Brain pericyte (primary cell): Measurements from ENCODE around the gene TACSTD2.
"Not testable (repeated sequence)": the region's sequence is repeated elsewhere in the genome, so short reads cannot be mapped to it uniquely, and the experiment has no call there.

ENCODE experiments used
- DNase-seq: peaks from one replicate; pipeline ENCODE4 v3.0.0-alpha.2; 2012; ENCODE audit warnings: low read depth, low spot score

TACSTD2 gene

DNA sequence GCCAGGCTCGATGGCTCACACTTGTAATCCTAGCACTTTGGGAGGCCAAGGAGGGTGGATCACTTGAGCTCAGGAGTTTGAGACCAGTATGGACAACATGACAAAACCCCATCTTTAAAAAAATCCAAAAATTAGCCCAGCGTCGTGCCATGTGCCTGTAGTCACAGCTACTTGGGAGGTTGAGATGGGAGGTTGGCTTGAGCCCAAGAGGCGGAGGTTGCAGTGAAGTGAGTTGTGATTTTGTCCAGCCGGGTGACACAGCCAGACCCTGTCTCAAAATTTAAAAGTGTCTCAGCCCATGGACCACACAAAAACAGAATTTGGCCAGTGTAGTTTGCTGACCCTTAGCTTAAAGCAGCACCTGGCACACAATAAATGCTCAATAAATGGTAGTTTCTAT lies 11.3 kb upstream of the TACSTD2 start:
- no peak for DNase-seq

DNA sequence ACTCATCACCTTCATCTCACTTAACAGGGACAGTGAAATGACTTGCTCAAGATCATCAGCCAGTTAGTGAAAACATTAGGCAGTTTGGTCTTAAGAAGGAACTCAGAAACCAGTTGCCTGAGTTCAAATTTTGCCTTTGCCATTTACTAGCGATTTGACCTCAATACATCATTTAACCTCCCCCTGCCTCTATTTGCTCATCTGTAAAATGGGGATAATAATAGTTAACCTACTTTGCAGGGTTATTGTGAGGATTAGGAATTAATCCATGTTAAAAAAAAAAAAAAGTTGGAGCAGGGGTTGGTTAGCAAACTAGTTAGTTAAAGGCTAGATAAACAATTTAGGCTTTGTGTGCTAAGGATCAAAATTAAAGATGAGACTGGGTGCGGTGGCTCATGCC lies 10.6 kb upstream of the TACSTD2 start:
- DNase-seq, result no peak

DNA sequence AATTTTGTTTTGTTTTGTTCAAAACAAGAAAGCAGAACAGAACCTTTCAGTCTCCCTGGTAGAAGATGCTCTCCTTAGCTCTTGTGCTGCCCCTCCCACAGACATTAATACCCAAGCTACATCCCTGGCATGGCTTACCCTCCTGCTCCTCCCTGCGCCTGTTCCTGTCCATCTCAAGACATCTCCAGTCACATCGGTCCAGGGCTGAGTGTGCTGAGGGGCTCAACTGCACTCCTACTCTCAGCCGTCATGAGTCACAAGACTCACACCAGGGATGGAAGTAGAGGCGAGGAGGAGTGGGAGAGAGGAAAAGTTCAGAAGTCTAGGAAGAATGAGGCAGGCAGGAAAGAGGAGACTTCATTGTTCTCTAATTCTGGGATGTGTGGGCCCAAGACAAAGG lies 9.2 kb upstream of the TACSTD2 start:
- no peak for DNase-seq

DNA sequence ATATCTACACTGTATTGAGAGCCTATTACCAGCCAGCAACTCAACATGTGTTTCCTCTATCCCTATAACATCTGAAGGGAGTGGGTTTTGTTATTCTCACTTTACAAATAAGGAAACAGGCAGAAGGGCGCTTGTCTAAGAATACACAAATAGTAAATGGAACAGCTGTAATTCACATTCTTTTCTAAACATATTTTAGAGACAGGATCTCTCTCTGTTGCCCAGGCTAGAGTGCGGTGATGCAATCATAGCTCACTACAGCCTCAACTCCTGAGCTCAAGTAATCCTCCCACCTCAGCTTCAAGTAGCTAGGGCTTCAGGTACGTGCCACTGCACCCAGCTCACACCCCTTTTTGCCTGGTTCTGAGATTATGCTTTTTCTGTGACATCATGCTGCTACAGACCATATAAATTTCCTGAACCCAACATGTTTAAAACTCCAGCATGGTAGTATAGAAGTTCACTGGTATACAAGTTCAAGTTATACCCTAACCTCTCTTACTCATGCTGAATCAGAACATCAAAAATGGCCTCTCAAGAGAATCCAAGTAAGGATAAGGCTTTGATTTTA lies 8.6 kb upstream of the TACSTD2 start:
- no peak for DNase-seq

DNA sequence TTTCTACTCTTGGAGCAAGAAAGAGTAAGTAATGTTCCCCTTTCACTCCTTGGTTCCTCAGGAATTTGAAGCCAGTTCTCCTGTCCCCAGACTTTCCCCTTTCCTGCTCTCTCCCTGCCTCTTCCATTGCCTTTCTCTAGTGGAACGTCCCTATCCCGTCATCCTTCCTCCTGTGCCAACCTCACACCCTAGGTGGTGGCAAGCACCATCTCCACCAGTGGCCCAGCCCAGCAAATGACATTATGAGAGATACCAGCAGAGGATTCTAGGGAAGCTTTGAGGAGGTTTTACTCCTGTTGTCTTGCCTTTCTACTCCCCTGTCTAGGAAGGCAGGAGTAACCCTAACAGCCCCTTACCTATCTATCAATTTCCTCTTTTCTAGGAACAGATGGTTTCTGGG lies 8.1 kb upstream of the TACSTD2 start:
- no peak for DNase-seq

DNA sequence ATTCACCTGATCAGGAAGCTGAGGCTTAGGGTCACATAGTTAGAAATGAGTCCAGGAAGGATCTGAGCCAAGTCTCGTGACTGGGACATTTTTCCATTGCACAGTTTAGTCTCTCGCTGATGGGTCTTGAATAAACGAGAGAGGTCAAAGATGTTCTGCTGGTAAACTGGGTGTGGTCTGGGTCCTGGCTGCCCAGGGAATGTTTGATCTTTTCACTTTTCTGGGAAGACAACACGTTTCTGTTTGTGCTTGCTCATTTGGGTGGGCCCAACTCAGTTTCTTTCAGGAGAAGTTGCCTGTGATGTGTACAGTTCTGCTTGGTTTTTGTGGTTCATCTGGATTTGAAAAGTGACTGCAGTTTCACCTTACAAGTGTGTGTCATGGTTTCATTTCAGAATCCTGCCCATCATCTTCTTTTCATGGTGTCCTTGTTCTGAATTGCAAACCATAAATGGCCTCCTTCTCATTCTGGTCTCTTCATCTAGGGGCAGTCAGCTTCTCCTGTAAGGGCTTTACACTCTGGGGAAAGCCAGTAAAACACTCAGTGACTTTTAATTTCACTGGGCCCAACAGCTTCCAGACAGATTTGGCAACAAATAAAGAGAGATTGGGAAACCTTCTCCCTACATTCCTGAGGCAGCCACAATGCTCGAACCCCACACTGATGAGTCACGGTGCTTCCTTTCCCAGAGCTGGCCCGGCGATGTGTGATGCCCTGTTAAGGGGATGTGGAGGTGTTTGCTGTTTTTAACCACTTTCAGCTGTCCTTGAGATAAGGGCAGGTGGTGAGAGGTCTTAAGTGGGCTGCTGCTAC lies 7.2 kb upstream of the TACSTD2 start:
- DNase-seq, result no peak

- no peak for DNase-seq
These were observed 6.4 kb upstream of the TACSTD2 start for GRCh38 chr1:58583496-58583895.

GRCh38 chr1:58582143-58582542 lies 5.1 kb upstream of the TACSTD2 start:
- not testable (repeated sequence) for DNase-seq

DNA sequence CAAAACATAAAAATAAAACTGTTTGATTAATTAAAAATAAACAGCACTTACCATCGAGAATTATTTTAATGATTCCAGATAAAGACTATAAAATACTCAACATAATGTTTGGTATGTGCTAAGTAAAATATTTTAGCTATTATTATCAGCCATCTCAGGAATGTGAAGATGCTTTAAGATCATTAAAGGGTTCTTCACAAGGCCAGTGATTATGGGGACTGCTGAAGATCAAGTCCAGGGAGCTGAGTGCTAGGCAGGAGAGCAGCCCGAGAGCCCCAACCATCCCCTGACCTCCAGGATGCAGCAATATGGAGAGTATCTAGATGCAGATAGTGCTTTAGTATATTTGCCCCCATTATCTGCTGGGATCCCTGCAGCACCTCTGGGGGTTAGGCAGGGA lies 4.6 kb upstream of the TACSTD2 start:
- DNase-seq, result no peak

GRCh38 chr1:58580186-58580585 lies 3.1 kb upstream of the TACSTD2 start:
- DNase-seq, result no peak

- DNase-seq, result no peak
These were observed 590 bp upstream of the TACSTD2 start for GRCh38 chr1:58577654-58578030.

DNA sequence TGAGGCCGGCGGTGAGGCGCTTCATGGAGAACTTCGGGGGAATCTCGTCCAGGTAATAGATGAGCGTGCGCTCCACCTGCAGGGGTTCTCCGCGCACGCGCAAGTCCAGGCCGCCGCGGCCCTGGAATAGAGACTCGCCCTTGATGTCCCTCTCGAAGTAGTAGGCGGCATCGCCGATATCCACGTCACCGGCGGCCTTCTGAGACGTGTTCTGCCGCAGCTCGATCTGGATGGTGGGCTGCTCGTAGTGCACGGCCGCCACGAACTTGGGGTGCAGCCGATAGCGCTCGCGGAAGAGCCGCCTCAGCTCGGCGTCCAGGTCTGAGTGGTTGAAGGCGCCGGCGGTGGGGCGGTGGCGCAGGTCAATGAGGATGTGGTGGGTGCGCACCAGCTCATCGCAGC lies 726 bp downstream of the TACSTD2 start:
- no peak for DNase-seq

GRCh38 chr1:58575551-58576324 lies 1.3 kb downstream of the TACSTD2 start:
- no peak for DNase-seq

GRCh38 chr1:58574816-58575215 lies 2.2 kb downstream of the TACSTD2 start:
- DNase-seq, result no peak

- no peak for DNase-seq
These were observed 3.1 kb downstream of the TACSTD2 start for GRCh38 chr1:58573705-58574591.

- no peak for DNase-seq
These were observed 3.9 kb downstream of the TACSTD2 start for GRCh38 chr1:58573138-58573537.

DNA sequence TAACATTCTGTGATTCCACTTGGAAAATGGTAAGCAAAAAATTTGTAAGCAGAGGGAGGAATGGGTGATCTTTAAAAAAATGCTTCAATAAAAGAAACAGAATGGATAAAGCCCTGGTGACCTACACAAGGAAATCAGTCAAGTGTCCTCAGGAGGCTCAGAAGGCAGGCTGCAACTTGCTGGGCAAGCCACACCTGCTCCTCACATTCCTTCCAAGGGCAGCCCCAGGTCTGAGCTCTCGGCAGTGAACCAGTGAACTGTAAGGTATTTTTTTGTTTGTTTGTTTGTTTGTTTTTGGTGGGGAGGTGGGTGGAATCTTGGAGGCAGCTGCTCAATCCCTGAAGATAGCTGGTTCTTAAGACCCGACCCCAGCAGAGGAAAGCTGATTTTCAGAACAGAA lies 4.4 kb downstream of the TACSTD2 start:
- no peak for DNase-seq

DNA sequence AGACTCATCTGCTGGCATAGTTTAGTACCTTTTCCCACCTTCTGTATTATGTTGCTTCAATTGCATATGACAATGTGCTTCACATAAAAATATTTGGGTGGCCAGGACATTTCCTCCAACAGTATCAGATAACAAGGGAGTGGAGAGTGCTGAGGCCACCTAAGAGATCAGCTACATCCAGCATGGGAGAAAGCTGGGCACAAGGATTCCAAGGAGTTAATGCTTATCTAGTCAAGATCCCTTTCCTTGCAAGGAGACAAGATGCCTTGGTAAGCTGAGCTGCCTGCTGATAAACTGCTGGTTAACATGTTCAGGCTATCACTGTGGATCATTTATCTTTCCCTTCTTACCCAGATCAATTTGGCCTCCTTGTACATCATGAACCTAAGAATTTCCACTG lies 5.4 kb downstream of the TACSTD2 start:
- DNase-seq, result no peak

GRCh38 chr1:58570817-58571216 lies 6.2 kb downstream of the TACSTD2 start:
- no peak for DNase-seq

GRCh38 chr1:58570094-58570493 lies 7.0 kb downstream of the TACSTD2 start:
- DNase-seq, result no peak

GRCh38 chr1:58568911-58569310 lies 8.1 kb downstream of the TACSTD2 start:
- DNase-seq, result no peak
